Measurements from ENCODE around the gene EFEMP2. TPM values are rescaled to one million over a fixed set of nuclear protein-coding genes. Genes with fewer than 3 reads are reported as not detected.
A peak's percentile ranks its signal among the peaks of the same experiment; 100 is the strongest.
"Not testable (repeated sequence)": the region's sequence is repeated elsewhere in the genome, so short reads cannot be mapped to it uniquely, and the experiment has no call there.

Gene EFEMP2
- total and polyA plus RNA-seq, 10 of the 15 experiments (the other 5 are each of a cell fraction or from before 2014, with no cell fraction given): 0.24 to 13.2 (median 1.3) TPM; not detected in 1

- TF ChIP-seq PKNOX1 (IDR thresholded peaks at IDR 0.05): peak; percentile 99
Measured at GRCh38 chr11:65833297-65834030, 39.1 kb downstream of the EFEMP2 start, which contains the start of gene SNX32 (continued).

GRCh38 chr11:65832231-65832630, 40.4 kb downstream of the EFEMP2 start:
- H2AFZ ChIP-seq (ENCODE audit: control insufficient read depth, low read depth, low read length); H3K4me2 ChIP-seq (ENCODE audit: control insufficient read depth, insufficient read depth); FAIRE-seq; H3K79me2 ChIP-seq (ENCODE audit: control insufficient read depth, insufficient read depth, low read length); H3K9me3 ChIP-seq (replicated peaks; ENCODE audit: control insufficient read depth, insufficient read depth, low read length); H3K36me3 ChIP-seq (ENCODE audit: control insufficient read depth in 2 of 2, insufficient read depth in 2 of 2, low read length in 1 of 2); in situ Hi-C loops (cut with MboI); H3K9ac ChIP-seq (ENCODE audit: control insufficient read depth, insufficient read depth, low read length); ATAC-seq; H4K20me1 ChIP-seq (ENCODE audit: control insufficient read depth, insufficient read depth); BruUV-seq (replicated peaks); DNase-seq (ENCODE audit: low read depth, low spot score); H3K27ac ChIP-seq (ENCODE audit: control insufficient read depth, insufficient read depth); H3K4me3 ChIP-seq; intact Hi-C loops (cut with micrococcal nuclease; ENCODE audit: unreplicated experiment); H3K27me3 ChIP-seq (replicated peaks in 1 of 2; ENCODE audit: control insufficient read depth in 2 of 2, insufficient read depth in 2 of 2, low read length in 1 of 2): not testable (repeated sequence)
- SMC1A ChIA-PET (ENCODE audit: uncharacterized antibody, unreplicated experiment): interaction anchor here (1.2 to 1.9 kb wide), 3 partner anchors 9 to 206 kb away, joined by 3 to 5 read pairs (median 5); no protein-coding TSS in a partner anchor
- CTCF ChIA-PET: interaction anchor here (1.3 to 3.0 kb wide), 8 partner anchors 14 to 190 kb away, joined by 3 to 19 read pairs (median 10); partner anchors contain the start of gene FIBP
- POLR2A ChIA-PET: interaction anchor here (0.7 to 2.7 kb wide), 8 partner anchors 8 to 111 kb away, joined by 3 to 18 read pairs (median 4); partner anchors contain the start of genes CCDC85B, CFL1 and MUS81
- H3K4me1 ChIP-seq (ENCODE audit: control insufficient read depth, insufficient read depth, low read length): peaks cover 15% of the 10 kb centered on the region
- RAD21 ChIA-PET (ENCODE audit: unreplicated experiment): interaction anchor here (1.0 to 2.0 kb wide), 2 partner anchors 56 to 190 kb away, joined by 3 to 4 read pairs; partner anchors contain the start of gene FIBP

GRCh38 chr11:65829459-65829858, 43.1 kb downstream of the EFEMP2 start:
- no peak overlapping the region for H3K27ac ChIP-seq (ENCODE audit: control insufficient read depth, insufficient read depth)
- no peaks in the 10 kb centered on the region for H3K79me2 ChIP-seq (ENCODE audit: control insufficient read depth, insufficient read depth, low read length)
- no peak overlapping the region for H3K4me2 ChIP-seq (ENCODE audit: control insufficient read depth, insufficient read depth)
- H3K27me3 ChIP-seq (replicated peaks in 1 of 2; ENCODE audit: control insufficient read depth in 2 of 2, insufficient read depth in 2 of 2, low read length in 1 of 2): peaks cover 0 to 7% of the 10 kb centered on the region in 2 experiments; a peak in 1 of 4 replicates
- no peak for FAIRE-seq
- no peaks in the 10 kb centered on the region for H3K36me3 ChIP-seq (ENCODE audit: control insufficient read depth in 2 of 2, insufficient read depth in 2 of 2, low read length in 1 of 2)
- H2AFZ ChIP-seq (ENCODE audit: control insufficient read depth, low read depth, low read length): no peak overlapping the region
- H3K9ac ChIP-seq (ENCODE audit: control insufficient read depth, insufficient read depth, low read length): no peak overlapping the region
- WGBS (ENCODE audit: insufficient coverage, insufficient replicate concordance, low lambda C conversion rate, missing lambda C conversion rate): 34% methylated on average over 4 of the region's 4 CpGs
- peaks cover 15% of the 10 kb centered on the region for H3K4me1 ChIP-seq (ENCODE audit: control insufficient read depth, insufficient read depth, low read length)
- RAD21 ChIA-PET (ENCODE audit: unreplicated experiment): interaction anchor here (0.6 to 0.8 kb wide), 2 partner anchors 27 to 138 kb away, joined by 3 read pairs; no protein-coding TSS in a partner anchor
- H3K4me3 ChIP-seq: no peak overlapping the region
- intact Hi-C loops (cut with micrococcal nuclease; ENCODE audit: unreplicated experiment): no loop called here
- DNase-seq (ENCODE audit: low read depth, low spot score): no peak
- SMC1A ChIA-PET (ENCODE audit: uncharacterized antibody, unreplicated experiment): no interaction called here
- POLR2A ChIA-PET: no interaction called here
- in situ Hi-C loops (cut with MboI): no loop called here
- no peaks in the 10 kb centered on the region for H4K20me1 ChIP-seq (ENCODE audit: control insufficient read depth, insufficient read depth)
- ATAC-seq: no peak
- no TSS peak for BruUV-seq (replicated peaks)
- CTCF ChIA-PET: interaction anchor here (0.6 to 2.7 kb wide), 7 partner anchors 11 to 482 kb away, joined by 3 to 7 read pairs (median 4); partner anchors contain the start of gene MUS81
- no peaks in the 10 kb centered on the region for H3K9me3 ChIP-seq (replicated peaks; ENCODE audit: control insufficient read depth, insufficient read depth, low read length)
- TF ChIP-seq FOXM1 (IDR thresholded peaks at IDR 0.05; ENCODE audit: low read depth, low read length) (no peak), NFXL1 (IDR thresholded peaks at IDR 0.05; ENCODE audit: borderline replicate concordance) (no peak), IRF5 (IDR thresholded peaks at IDR 0.05; ENCODE audit: borderline replicate concordance) (no peak), MEF2B (IDR thresholded peaks at IDR 0.05; ENCODE audit: partially characterized antibody, poor library complexity, severe bottlenecking) (no peak), BACH1 (IDR thresholded peaks at IDR 0.05; ENCODE audit: borderline replicate concordance) (no peak), IRF3 (IDR thresholded peaks at IDR 0.05) (no peak)

Measured in GM12878 (cell line).